HCT116 (cell line): ENCODE data around the gene NOL4L. TPM values are rescaled to one million over a fixed set of nuclear protein-coding genes. Genes with fewer than 3 reads are reported as not detected.
A peak's percentile ranks its signal among the peaks of the same experiment; 100 is the strongest.

ENCODE experiments used
- ATAC-seq: fragments of 200-7000 bp; cut with Tn5 transposase; 2 replicates; pipeline ENCODE4 v1.9.1; 2020; ENCODE audit warnings: mild to moderate bottlenecking, moderate library complexity
- BruUV-seq: library from RNA; stranded (reverse); fragments of 400-500 nt; replicated peaks from 2 replicates; lab custom pipeline; 2021; lab: Mats Ljungman, UMichigan
- CTCF ChIA-PET: fragments of 300-600 bp; sonication (Branson Sonifier 250); formaldehyde crosslinking; loops from one replicate; lab custom pipeline; 2021; ENCODE audit warnings: antibody characterized with exemption; lab: Charles Lee
- POLR2A ChIA-PET: fragments of 300-600, 350-600 bp; sonication (Branson Sonifier 250); formaldehyde crosslinking; loops from one replicate; lab custom pipeline; 2021; ENCODE audit warnings: antibody characterized with exemption; lab: Charles Lee
- RAD21 ChIA-PET, 2 experiments: fragments of 300-600 bp; sonication (Branson Sonifier 250); formaldehyde crosslinking; loops; one replicate each; lab custom pipeline; 2023; ENCODE audit warnings: low total read pairs in 2 of 2; ENCODE audit not compliant: uncharacterized antibody in 2 of 2, unreplicated experiment in 2 of 2, low non-redundant PET in 1 of 2; lab: Charles Lee
- DNase-seq: peaks from one replicate; pipeline ENCODE4 v3.0.0-alpha.2; 2010; ENCODE audit warnings: low read depth, low spot score
- H2AFZ ChIP-seq: fragments of 200-600 bp; shearing (Covaris generic), sonication (generic); 2 replicates; pipeline ENCODE4 v1.6.1; 2017; ENCODE audit warnings: low read depth, mixed run types, mixed read lengths, antibody characterized with exemption, low read length; ENCODE audit not compliant: poor library complexity, severe bottlenecking
- H3K27ac ChIP-seq: 2 replicates; pipeline ENCODE4 v1.5.1; 2012; ENCODE audit warnings: low read depth, low read length
- H3K27me3 ChIP-seq: fragments of 200-600 bp; sonication (generic); 2 replicates; pipeline ENCODE4 v1.6.1; 2016; ENCODE audit warnings: mixed run types, low read length, mixed read lengths; ENCODE audit not compliant: insufficient read depth
- H3K36me3 ChIP-seq, 2 experiments: fragments of 200-500 bp in 1 of 2; fragments of 200-600 bp in 1 of 2; sonication (Bioruptor generic) in 1 of 2; sonication (generic) in 1 of 2; 2 replicates each; pipeline versions ENCODE4 v1.5.1 to v1.6.1; 2014 to 2016; ENCODE audit warnings: low read length in 2 of 2, inconsistent platforms in 1 of 2, mixed read lengths in 1 of 2, mixed run types in 1 of 2; ENCODE audit not compliant: insufficient read depth in 2 of 2, control insufficient read depth in 1 of 2
- H3K4me1 ChIP-seq, 2 experiments: fragments of 200-600 bp in 1 of 2; sonication (generic) in 1 of 2; 2 replicates each; pipeline versions ENCODE4 v1.5.1 to v1.6.1; 2012 to 2017; ENCODE audit warnings: low read length in 2 of 2, inconsistent platforms in 1 of 2, mild to moderate bottlenecking in 1 of 2, mixed read lengths in 1 of 2, mixed run types in 1 of 2, moderate library complexity in 1 of 2; ENCODE audit not compliant: insufficient read depth in 2 of 2, control insufficient read depth in 1 of 2
- H3K4me2 ChIP-seq: fragments of 200-600 bp; sonication (generic); 2 replicates; pipeline ENCODE4 v1.6.1; 2017; ENCODE audit warnings: mixed run types, low read length, mixed read lengths
- H3K4me3 ChIP-seq, 2 experiments: fragments of 200-600 bp in 1 of 2; sonication (generic) in 1 of 2; replicated peaks in 1 of 2; 2 replicates each; pipeline ENCODE4 v1.5.1; 2011 to 2016; ENCODE audit warnings: low read length in 2 of 2, control low read depth in 1 of 2, low read depth in 1 of 2, mild to moderate bottlenecking in 1 of 2, mixed read lengths in 1 of 2, mixed run types in 1 of 2
- H3K79me2 ChIP-seq: fragments of 200-600 bp; sonication (generic); 2 replicates; pipeline ENCODE4 v1.6.1; 2017; ENCODE audit warnings: mild to moderate bottlenecking, mixed run types, low read length, moderate library complexity, mixed read lengths; ENCODE audit not compliant: insufficient read depth
- H3K9ac ChIP-seq: fragments of 200-600 bp; sonication (generic); 2 replicates; pipeline ENCODE4 v1.6.1; 2016; ENCODE audit warnings: low read length, mixed read lengths
- H3K9me2 ChIP-seq: fragments of 200-600 bp; sonication (generic), shearing (Covaris generic); 2 replicates; pipeline ENCODE4 v1.6.1; 2017; ENCODE audit warnings: mixed run types, mild to moderate bottlenecking, moderate library complexity; ENCODE audit not compliant: insufficient read depth
- H3K9me3 ChIP-seq, 2 experiments: fragments of 200-500 bp in 1 of 2; fragments of 200-600 bp in 1 of 2; sonication (Bioruptor generic) in 1 of 2; sonication (generic) in 1 of 2; 2 replicates each; pipeline ENCODE4 v1.6.1; 2014 to 2017; ENCODE audit warnings: low read length in 2 of 2, mixed read lengths in 2 of 2, inconsistent platforms in 1 of 2, low read depth in 1 of 2, mild to moderate bottlenecking in 1 of 2, mixed run types in 1 of 2, moderate library complexity in 1 of 2; ENCODE audit not compliant: control insufficient read depth in 1 of 2, insufficient read depth in 1 of 2
- H4K20me1 ChIP-seq: fragments of 200-600 bp; sonication (generic), shearing (Covaris generic); 2 replicates; pipeline ENCODE4 v1.6.1; 2017; ENCODE audit warnings: mixed run types, mild to moderate bottlenecking, moderate library complexity; ENCODE audit not compliant: insufficient read depth
- ATF3 ChIP-seq: IDR thresholded peaks from 2 replicates; pipeline ENCODE4 v1.6.1; 2012
- CBX3 ChIP-seq: IDR thresholded peaks from 2 replicates; pipeline ENCODE4 v1.6.1; 2012; ENCODE audit warnings: low read depth
- CEBPB ChIP-seq: IDR thresholded peaks from 2 replicates; pipeline ENCODE4 v1.6.1; 2012; ENCODE audit warnings: low read depth
- EZH2 ChIP-seq: fragments of 200-600 bp; sonication (generic); IDR thresholded peaks from 2 replicates; pipeline ENCODE4 v1.6.1; 2017; ENCODE audit warnings: antibody characterized with exemption, mixed run types
- POLR2A ChIP-seq: IDR thresholded peaks from 2 replicates; pipeline ENCODE4 v1.7.0; 2011; ENCODE audit warnings: borderline replicate concordance; ENCODE audit not compliant: insufficient read depth, insufficient read length; ENCODE audit errors: extremely low read depth
- RAD21 ChIP-seq: IDR thresholded peaks from 2 replicates; pipeline ENCODE4 v1.6.1; 2012; ENCODE audit warnings: low read depth, mild to moderate bottlenecking
- REST ChIP-seq: IDR thresholded peaks from 2 replicates; pipeline ENCODE4 v1.6.1; 2012; ENCODE audit warnings: low read depth
- SIN3A ChIP-seq: IDR thresholded peaks from 2 replicates; pipeline ENCODE4 v1.6.1; 2012; ENCODE audit warnings: low read depth
- SRF ChIP-seq: IDR thresholded peaks from 2 replicates; pipeline ENCODE4 v1.6.1; 2012; ENCODE audit warnings: low read depth
- ZBTB33 ChIP-seq: IDR thresholded peaks from 2 replicates; pipeline ENCODE4 v1.6.1; 2011; ENCODE audit warnings: mild to moderate bottlenecking, low read length, moderate library complexity; ENCODE audit not compliant: insufficient replicate concordance; ENCODE audit errors: extremely low read depth
- ZFX ChIP-seq: fragments of 450-650 bp; IDR thresholded peaks from 2 replicates; pipeline ENCODE4 v1.6.1; 2017
- intact Hi-C: fragments of 100-400 bp; cut with micrococcal nuclease; formaldehyde crosslinking; loops from 2 replicates; pipeline ENCODE4 v1.10.0; 2022
- total RNA-seq: library from RNA; stranded (reverse); gene quantifications from one replicate; pipeline ENCODE4 v1.2.1, GENCODE V29; 2021; ENCODE audit not compliant: unreplicated experiment

NOL4L gene
- total RNA-seq, 1 experiment from 2014 or later: 5.9 TPM

GRCh38 chr20:32481311-32482142 lies 103.6 kb downstream of the NOL4L start:
- no peak for TF ChIP-seq CEBPB
- TF ChIP-seq CBX3: no peak
- TF ChIP-seq ZBTB33: no peak
- TF ChIP-seq RAD21: no peak
- TF ChIP-seq EZH2: no peak
- no peak for TF ChIP-seq REST
- TF ChIP-seq ZFX: no peak
- no peak for TF ChIP-seq SIN3A
- no peak for TF ChIP-seq ATF3
- no peak for TF ChIP-seq POLR2A
- TF ChIP-seq SRF: no peak
- no peaks in the 10 kb centered on the region for H3K9me2 ChIP-seq
- no peaks in the 10 kb centered on the region for H3K36me3 ChIP-seq
- intact Hi-C loops: loop anchor here (5.0 kb wide), 1 partner anchor 464 kb away; no protein-coding TSS in a partner anchor
- H3K9ac ChIP-seq: 0 out of 2 replicates have a peak overlapping the region, but pooled peaks have one; percentile 45
- DNase-seq (no peak), ATAC-seq (no peak)
- no peak overlapping the region for H3K27ac ChIP-seq
- no peaks in the 10 kb centered on the region for H3K9me3 ChIP-seq
- H3K4me3 ChIP-seq: no peak overlapping the region; a peak in 3 of 4 replicates
- H3K4me1 ChIP-seq: peaks cover 8 to 31% of the 10 kb centered on the region in 2 experiments
- POLR2A ChIA-PET: no interaction called here
- BruUV-seq: no TSS peak
- no peak overlapping the region for H2AFZ ChIP-seq
- peak overlapping the region; percentile 90 for H3K4me2 ChIP-seq
- no peaks in the 10 kb centered on the region for H3K27me3 ChIP-seq
- CTCF ChIA-PET: no interaction called here
- RAD21 ChIA-PET: interaction anchor here in 1 of 2 experiments (0.6 kb wide), 1 partner anchor 168 kb away, joined by 3 read pairs; no protein-coding TSS in a partner anchor
- H3K79me2 ChIP-seq: no peaks in the 10 kb centered on the region
- H4K20me1 ChIP-seq: no peaks in the 10 kb centered on the region
